ENCODE data around the gene HTRA3.

DNA sequence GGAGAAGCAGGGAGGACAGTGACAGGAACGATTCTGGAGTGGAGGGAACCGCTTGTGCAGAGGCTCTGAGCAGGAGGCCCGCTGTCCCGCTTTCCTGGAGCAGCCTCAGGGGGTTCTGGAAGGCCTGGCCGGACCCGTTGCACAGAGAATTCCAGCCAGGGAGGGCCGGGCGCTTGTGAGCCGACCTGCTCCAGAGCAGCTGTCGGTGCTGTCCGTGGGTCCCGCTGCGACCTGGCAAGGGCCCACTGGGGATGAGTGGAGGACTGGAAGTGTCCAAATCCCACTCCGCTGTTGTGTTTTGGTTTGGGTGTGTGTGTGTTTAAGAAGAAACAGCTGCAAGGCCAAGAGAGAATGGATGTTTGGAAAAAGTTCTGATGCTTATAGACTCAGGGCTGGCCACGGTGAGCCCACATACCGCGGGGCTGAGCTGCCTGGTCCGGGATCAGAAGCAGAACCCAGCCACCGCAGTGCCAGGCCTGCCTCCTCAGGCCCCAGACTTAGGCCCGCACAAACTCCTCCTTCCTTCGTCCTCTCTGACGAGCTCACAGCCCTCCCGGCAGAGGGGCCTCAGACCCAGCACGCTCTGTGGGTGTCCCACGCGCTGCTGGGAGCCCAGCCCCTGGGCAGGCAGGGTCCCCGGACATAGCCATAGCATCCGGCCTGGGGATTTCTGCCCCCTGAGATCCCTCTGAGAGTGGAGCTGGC is 73.9 kb downstream of the HTRA3 start:
- TF ChIP-seq, protein P1, sequence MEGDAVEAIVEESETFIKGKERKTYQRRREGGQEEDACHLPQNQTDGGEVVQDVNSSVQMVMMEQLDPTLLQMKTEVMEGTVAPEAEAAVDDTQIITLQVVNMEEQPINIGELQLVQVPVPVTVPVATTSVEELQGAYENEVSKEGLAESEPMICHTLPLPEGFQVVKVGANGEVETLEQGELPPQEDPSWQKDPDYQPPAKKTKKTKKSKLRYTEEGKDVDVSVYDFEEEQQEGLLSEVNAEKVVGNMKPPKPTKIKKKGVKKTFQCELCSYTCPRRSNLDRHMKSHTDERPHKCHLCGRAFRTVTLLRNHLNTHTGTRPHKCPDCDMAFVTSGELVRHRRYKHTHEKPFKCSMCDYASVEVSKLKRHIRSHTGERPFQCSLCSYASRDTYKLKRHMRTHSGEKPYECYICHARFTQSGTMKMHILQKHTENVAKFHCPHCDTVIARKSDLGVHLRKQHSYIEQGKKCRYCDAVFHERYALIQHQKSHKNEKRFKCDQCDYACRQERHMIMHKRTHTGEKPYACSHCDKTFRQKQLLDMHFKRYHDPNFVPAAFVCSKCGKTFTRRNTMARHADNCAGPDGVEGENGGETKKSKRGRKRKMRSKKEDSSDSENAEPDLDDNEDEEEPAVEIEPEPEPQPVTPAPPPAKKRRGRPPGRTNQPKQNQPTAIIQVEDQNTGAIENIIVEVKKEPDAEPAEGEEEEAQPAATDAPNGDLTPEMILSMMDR (conservative IDR thresholded peaks at IDR 0.05), result no peak
- no peak for TF ChIP-seq ZFX (IDR thresholded peaks at IDR 0.05)
